ENCODE results near the gene BCKDHA. TPM values are rescaled to one million over a fixed set of nuclear protein-coding genes. Genes with fewer than 3 reads are reported as not detected.

The BCKDHA gene
- total RNA-seq = 14.6 and 22.7 TPM in 2 replicates

DNA sequence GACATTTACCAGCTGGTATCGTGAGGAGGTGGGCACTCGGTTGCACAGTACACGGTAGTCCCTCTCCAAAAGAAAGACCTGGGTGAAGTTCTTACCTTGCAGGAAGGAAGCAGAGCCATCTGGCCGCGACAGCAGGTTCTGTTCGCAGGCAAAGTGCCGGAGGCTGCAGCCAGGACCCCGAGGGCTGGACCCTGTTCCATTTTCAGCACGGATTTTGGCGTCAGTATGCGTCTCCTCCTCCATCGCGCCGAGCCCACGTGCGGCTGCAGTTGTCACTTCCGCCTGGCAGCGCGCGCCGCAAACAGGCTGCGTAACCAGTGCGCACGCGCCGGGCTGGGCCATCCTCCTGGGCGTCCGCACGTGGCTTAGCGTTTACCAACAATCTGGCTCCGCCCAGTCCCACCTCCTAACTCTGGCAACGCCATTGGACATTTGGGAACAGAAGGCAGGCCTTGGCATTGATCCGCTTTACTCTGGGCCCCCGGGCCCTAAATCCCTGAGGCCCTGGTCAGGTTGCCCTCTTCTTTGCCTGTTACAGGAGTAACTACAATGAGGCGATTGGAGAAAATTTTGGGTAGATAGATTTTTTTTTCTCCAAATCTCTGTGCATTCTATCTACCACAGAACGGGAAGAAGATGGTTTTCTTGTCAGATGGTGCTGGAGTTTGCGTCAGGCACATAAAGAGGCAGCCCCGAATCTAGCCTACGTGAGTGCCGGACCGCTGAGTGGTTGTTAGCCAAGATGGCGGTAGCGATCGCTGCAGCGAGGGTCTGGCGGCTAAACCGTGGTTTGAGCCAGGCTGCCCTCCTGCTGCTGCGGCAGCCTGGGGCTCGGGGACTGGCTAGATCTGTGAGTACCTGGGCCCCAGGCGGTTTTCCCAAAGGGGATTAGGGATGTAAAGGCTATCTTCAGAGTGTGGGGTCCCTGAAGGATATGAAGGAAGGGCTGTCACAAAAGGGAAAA lies at the start of gene BCKDHA, which contains the start of gene EXOSC5:
Gene BCKDHA (plus strand): TSS at position 733 of the 964 bp plus-strand sequence. CDS start 10 bp downstream, at position 743.
Gene EXOSC5 (minus strand): TSS at position 274 of the 964 bp plus-strand sequence. CDS start 31 bp downstream, at position 243.
- intact Hi-C loops (cut with micrococcal nuclease) = loop anchor here (1.0 to 5.0 kb wide), 11 partner anchors 33 to 562 kb away; partner anchors contain the start of genes B9D2, DMAC2, RABAC1 and RPS19
- H3K4me3 Mint-ChIP-seq = peak within 1 kb of the TSS; percentile 97
- no peaks in the 10 kb centered on the region for H3K9me3 Mint-ChIP-seq
- peak within 1 kb of the TSS; percentile 99 for H3K27ac Mint-ChIP-seq
- peaks cover 28% of the 10 kb centered on the region for H3K4me1 Mint-ChIP-seq (ENCODE audit: low read depth)
- H3K36me3 Mint-ChIP-seq (ENCODE audit: low read depth) = peaks cover 3% of the 10 kb centered on the region
- H3K27me3 Mint-ChIP-seq (ENCODE audit: insufficient read depth) = no peaks in the 10 kb centered on the region
- DNase-seq (ENCODE audit: low spot score) = peak; percentile 99

DNA sequence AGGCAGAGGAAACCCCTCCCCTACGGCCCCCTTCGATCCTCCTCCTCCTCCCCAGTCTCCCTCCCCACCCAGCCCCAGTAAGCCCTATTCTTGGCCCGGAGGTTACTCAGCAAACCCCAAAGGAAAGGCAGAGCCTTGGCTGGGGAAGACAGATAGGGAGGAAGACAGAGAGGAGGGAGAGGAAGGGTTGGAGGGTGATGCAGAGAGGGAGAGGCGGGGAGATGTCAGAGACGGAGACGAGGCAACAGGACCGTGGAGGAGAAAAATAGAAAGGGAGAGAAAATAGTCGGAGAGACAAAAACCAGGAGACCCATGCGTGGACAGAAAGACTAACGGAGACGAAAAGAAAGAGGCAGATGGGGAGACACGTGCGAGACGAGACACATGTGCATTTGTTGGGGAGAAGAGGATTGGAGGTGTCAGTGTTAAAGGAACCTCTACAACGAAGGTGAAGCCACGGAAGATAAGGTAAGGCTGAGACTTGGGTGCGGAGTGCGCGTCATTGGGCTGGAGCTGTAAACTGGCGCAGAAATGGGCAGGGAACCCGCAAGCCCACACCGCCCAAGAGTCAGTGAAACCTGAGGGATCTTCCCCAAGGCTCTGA lies 46.8 kb upstream of the BCKDHA start:
- peaks cover 48% of the 10 kb centered on the region for H3K4me1 Mint-ChIP-seq (ENCODE audit: low read depth)
- no peak for DNase-seq (ENCODE audit: low spot score)
- H3K36me3 Mint-ChIP-seq (ENCODE audit: low read depth) = peaks cover 30% of the 10 kb centered on the region
- H3K27me3 Mint-ChIP-seq (ENCODE audit: insufficient read depth) = no peaks in the 10 kb centered on the region
- peak overlapping the region; percentile 95 for H3K4me3 Mint-ChIP-seq
- H3K27ac Mint-ChIP-seq = peak overlapping the region; percentile 89
- intact Hi-C loops (cut with micrococcal nuclease) = loop anchor here (1.0 to 5.0 kb wide), 11 partner anchors 14 to 1004 kb away; partner anchors contain the start of genes B9D2, BCKDHA, C19orf47 and CCDC97
- H3K9me3 Mint-ChIP-seq = no peaks in the 10 kb centered on the region

DNA sequence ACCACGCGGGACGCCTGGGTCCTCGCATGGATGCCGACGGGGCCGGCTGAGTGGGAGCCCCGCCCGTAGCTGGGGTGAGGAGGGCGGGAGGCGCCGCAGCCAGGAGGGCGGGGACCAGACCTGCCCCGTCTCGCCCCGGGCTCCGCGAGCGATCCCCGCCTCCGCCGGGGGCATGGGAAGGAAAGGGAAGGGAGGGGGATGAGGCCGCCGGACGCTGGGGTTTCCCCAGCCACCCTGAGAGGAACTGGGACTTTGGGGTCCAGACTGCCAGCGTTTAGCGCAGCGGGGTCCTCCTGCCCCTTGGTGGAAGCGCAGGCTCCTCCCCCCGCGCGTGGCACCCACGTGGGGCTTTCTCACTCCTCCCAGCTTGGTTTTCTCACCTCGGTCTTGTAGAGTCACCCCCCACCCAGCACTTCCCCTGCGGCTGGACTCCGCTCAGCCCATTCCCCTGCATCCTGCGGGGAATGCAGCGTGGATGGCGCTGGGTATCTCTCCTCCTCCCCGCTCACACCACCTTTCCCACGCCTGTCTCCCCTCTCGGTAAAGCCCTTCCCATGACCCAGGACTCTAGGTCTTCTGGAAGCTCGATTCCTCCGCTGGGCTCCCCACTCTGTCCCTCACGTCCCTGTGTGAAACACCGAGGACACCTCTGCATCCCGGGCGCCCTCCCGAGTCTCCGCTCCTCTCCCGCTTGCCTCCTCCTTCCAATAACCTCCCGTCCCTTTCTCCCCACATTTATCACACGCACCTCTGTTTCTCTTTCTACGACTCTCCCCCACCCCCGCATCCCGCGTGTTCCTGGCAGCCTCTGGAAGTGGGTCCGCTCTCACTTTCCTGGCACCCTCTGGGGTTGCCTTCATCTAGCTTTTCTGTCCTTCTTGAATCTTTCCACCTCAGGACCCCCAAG lies 46.0 kb upstream of the BCKDHA start:
- peaks cover 55% of the 10 kb centered on the region for H3K4me1 Mint-ChIP-seq (ENCODE audit: low read depth)

DNA sequence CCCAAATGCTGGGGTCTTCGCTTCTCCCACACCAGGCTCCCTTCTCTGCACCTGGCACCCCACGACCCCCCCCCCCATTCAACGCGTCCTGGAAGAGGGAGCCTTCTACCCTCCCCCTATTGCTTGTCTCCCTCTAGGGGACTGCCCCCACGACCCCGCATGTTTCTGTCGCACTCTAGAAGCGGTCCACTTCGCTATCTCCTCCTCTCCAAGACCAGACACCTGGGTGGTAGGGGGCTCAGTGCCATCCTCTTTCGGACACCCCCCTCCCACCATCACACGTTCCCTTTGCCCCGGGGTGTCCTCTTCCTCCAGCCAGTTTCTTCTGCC lies 45.4 kb upstream of the BCKDHA start:
- Mint-ChIP-seq H3K9me3 (no peaks in the 10 kb centered on the region), H3K4me3 (peak overlapping the region; percentile 95), H3K4me1 (ENCODE audit: low read depth) (peaks cover 62% of the 10 kb centered on the region), H3K36me3 (ENCODE audit: low read depth) (peaks cover 28% of the 10 kb centered on the region), H3K27ac (peak overlapping the region; percentile 95), H3K27me3 (ENCODE audit: insufficient read depth) (no peaks in the 10 kb centered on the region)
- intact Hi-C loops (cut with micrococcal nuclease) = loop anchor here (5.0 kb wide), 6 partner anchors 150 to 1005 kb away; partner anchors contain the start of genes C19orf47 and PLD3
- DNase-seq (ENCODE audit: low spot score) = no peak

More for the DNA sequence above, 46.0 kb upstream of the BCKDHA start:
- DNase-seq (ENCODE audit: low spot score) = peak; percentile 83
- Mint-ChIP-seq H3K36me3 (ENCODE audit: low read depth) (peaks cover 26% of the 10 kb centered on the region), H3K27me3 (ENCODE audit: insufficient read depth) (no peaks in the 10 kb centered on the region), H3K9me3 (no peaks in the 10 kb centered on the region), H3K27ac (peak overlapping the region; percentile 95), H3K4me3 (peak overlapping the region; percentile 95)
- intact Hi-C loops (cut with micrococcal nuclease) = loop anchor here (1.0 to 5.0 kb wide), 11 partner anchors 13 to 1004 kb away; partner anchors contain the start of genes B9D2, BCKDHA, C19orf47 and CCDC97

DNA sequence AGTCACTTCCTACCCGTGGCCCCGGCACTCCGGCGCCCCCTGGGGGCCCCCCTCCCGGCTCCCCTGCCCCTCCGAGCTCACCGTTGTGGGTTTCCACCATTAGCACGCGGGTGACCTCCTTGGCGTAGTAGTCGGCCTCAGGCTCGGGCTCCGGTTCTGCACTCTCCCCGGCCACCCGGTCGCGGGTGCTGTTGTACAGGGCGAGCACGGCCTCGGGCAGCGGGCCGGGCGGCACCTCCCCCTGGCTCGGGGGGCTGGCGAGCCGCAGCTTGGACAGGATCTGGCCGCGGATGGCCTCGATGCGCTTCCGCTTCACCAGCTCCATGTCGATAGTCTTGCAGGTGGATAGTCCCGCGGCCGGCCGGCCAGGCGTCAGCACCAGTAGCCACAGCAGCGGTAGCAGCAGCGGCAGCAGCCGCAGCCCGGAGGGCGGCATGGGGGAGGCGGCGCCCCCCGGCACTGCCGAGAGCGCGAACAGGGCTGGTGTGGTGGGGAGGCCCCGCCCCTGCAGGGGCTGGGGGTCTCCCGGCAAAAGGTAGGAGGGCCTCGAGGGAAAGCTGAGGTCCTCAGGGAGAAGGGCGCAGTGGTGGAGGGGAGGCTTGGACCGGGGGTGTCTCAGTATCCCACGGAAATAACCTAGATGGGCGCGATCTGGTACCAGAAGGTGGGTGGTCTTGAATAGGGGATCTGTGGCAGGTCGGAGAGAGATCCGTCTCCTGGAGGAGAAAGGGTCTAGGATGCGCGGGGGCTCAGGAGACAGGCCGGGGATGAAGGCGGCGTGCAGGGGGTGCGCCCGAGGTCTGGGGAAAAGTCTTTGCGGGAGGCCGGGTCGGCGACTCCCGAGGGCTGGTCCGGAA lies 44.8 kb upstream of the BCKDHA start:
- Mint-ChIP-seq H3K4me3 (peak overlapping the region; percentile 95), H3K4me1 (ENCODE audit: low read depth) (peaks cover 67% of the 10 kb centered on the region), H3K36me3 (ENCODE audit: low read depth) (peaks cover 25% of the 10 kb centered on the region), H3K27me3 (ENCODE audit: insufficient read depth) (no peaks in the 10 kb centered on the region), H3K27ac (peak overlapping the region; percentile 95), H3K9me3 (no peaks in the 10 kb centered on the region)
- intact Hi-C loops (cut with micrococcal nuclease) = loop anchor here (5.0 kb wide), 6 partner anchors 151 to 1006 kb away; partner anchors contain the start of genes C19orf47 and PLD3
- peak; percentile 70 for DNase-seq (ENCODE audit: low spot score)

DNA sequence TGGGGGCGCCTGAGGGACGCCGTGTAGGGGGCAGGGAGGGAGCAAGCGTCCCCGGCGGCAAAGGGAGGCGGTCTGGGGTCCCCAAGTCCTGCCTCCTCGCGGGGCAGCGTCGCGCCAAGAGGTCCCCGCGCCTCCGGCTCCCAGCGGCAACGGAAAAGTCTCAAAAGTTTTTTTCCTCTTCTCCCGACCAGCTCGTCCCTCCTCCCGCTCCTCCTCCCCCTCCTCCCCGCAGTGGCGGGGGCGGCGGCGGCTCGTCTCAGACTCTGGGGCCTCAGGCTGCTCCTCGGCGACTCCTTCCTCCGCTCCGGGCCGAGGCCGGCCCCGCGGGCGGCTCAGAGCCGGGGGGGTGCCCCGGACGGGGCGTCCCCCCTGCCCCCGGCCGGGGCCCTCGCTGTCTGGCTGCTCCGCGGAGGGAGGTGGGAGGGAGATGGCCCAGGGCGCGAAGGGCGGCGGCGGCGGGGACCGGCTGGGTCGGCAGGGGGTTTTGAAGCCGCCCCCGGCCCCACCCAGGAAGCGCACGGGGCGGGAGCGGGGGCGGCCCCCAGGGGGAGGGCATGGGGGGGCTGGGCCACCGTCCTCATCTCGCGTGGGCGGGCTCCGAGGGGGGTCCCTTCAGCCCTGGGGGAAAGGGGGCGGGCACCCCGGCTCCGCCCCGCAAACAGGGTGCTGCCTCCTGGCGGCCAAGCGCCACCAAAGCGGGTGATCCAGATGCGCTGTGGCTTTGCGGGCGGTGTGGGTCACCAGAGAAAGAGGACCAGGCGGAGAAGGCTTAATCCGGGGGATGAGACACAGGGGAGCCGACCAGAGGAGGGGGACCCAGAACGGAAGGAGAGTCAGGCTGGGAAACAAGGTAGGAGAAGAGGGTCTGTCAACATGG lies 43.9 kb upstream of the BCKDHA start, which contains the start of gene TGFB1:
Gene TGFB1 (minus strand): TSS at position 457 of the 877 bp plus-strand sequence. CDS start 878 bp downstream, outside the sequence.
- Mint-ChIP-seq H3K36me3 (ENCODE audit: low read depth) (peaks cover 21% of the 10 kb centered on the region), H3K9me3 (no peaks in the 10 kb centered on the region), H3K27ac (peak within 1 kb of the TSS; percentile 90), H3K27me3 (ENCODE audit: insufficient read depth) (no peaks in the 10 kb centered on the region), H3K4me3 (peak within 1 kb of the TSS; percentile 95), H3K4me1 (ENCODE audit: low read depth) (peaks cover 68% of the 10 kb centered on the region)
- peak; percentile 90 for DNase-seq (ENCODE audit: low spot score)
- intact Hi-C loops (cut with micrococcal nuclease) = loop anchor here (1.0 to 5.0 kb wide), 8 partner anchors 10 to 1006 kb away; partner anchors contain the start of genes C19orf47 and PLD3

DNA sequence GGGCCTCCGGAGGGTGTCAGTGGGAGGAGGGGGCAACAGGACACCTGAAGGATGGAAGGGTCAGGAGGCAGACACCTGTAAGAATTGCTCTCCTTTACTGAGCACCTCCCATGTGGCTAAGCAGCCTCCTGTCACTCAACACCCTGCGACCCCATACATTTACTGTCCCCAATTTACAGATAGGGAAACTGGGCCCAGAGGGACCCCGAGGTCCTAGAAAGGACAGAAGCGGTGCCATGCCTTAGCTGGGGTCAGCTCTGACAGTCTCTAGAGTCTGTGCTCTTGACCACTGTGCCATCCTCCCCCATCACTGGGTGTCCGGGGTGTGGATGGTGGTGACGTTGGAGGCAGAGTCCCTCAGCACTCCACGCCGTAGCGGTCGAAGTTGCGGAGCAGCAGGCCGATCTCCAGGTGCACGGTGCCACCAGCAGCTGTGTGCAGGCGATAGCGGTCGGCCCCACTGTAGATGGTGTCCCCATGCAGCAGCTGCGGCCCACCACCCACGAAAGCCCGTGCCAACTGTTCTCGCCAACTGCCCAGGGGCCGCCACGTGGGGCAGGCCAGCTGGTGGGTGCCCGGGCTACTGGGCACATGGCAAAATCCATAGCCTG lies 43.2 kb upstream of the BCKDHA start:
- H3K4me1 Mint-ChIP-seq (ENCODE audit: low read depth) = peaks cover 61% of the 10 kb centered on the region
- intact Hi-C loops (cut with micrococcal nuclease) = loop anchor here (1.0 to 5.0 kb wide), 8 partner anchors 9 to 1007 kb away; partner anchors contain the start of genes C19orf47 and PLD3
- no peak for DNase-seq (ENCODE audit: low spot score)
- H3K4me3 Mint-ChIP-seq = peak overlapping the region; percentile 85
- H3K9me3 Mint-ChIP-seq = no peaks in the 10 kb centered on the region
- peak overlapping the region; percentile 84 for H3K27ac Mint-ChIP-seq
- no peaks in the 10 kb centered on the region for H3K27me3 Mint-ChIP-seq (ENCODE audit: insufficient read depth)
- H3K36me3 Mint-ChIP-seq (ENCODE audit: low read depth) = peaks cover 15% of the 10 kb centered on the region

DNA sequence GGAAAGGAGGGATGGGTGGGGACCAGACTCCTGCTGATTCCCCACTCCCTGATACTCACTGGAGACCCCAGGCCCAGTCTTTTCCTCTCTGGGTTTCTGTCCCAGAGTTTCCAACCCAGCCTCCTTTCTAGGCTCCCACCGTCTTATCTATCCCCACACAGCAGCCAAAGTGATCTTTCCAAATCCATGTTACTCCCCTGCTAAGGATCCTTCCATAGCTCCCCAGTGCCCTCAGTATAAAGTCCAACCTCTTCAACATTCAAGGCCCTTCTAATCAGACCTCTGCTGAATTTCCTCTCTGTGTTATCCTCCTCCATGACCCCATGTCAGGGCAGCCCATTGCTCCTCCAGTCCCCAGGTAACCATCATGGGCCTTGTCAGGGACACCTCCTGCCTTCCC lies 42.6 kb upstream of the BCKDHA start:
- Mint-ChIP-seq H3K4me1 (ENCODE audit: low read depth) (peaks cover 59% of the 10 kb centered on the region), H3K27ac (peak overlapping the region; percentile 82), H3K36me3 (ENCODE audit: low read depth) (peaks cover 12% of the 10 kb centered on the region), H3K4me3 (peak overlapping the region; percentile 62), H3K9me3 (no peaks in the 10 kb centered on the region), H3K27me3 (ENCODE audit: insufficient read depth) (no peaks in the 10 kb centered on the region)
- DNase-seq (ENCODE audit: low spot score) = no peak
- intact Hi-C loops (cut with micrococcal nuclease) = no loop called here

DNA sequence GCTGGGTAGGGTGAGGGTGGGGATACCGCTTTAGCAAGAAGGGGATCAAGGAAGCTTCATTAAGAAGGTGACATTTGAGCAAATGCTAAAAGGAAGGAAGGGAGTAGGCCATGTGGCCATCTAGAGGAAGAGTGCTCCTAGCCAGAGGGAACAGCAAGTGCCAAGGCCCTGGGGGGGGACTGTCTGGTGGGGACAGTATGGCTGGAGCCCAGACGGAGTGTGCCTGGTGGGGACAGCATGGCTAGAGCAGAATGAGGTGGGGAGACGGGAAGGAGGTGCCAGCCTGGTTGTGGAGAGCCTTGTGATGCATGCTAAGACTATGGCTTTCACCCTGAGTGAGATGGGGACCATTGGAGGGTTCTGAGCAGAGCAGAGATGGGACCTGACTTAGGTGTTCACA lies 41.8 kb upstream of the BCKDHA start:
- DNase-seq (ENCODE audit: low spot score) = no peak
- no peaks in the 10 kb centered on the region for H3K9me3 Mint-ChIP-seq
- peak overlapping the region; percentile 62 for H3K4me3 Mint-ChIP-seq
- no peaks in the 10 kb centered on the region for H3K27me3 Mint-ChIP-seq (ENCODE audit: insufficient read depth)
- H3K36me3 Mint-ChIP-seq (ENCODE audit: low read depth) = peaks cover 12% of the 10 kb centered on the region
- H3K27ac Mint-ChIP-seq = peak overlapping the region; percentile 82
- intact Hi-C loops (cut with micrococcal nuclease) = no loop called here
- peaks cover 57% of the 10 kb centered on the region for H3K4me1 Mint-ChIP-seq (ENCODE audit: low read depth)

DNA sequence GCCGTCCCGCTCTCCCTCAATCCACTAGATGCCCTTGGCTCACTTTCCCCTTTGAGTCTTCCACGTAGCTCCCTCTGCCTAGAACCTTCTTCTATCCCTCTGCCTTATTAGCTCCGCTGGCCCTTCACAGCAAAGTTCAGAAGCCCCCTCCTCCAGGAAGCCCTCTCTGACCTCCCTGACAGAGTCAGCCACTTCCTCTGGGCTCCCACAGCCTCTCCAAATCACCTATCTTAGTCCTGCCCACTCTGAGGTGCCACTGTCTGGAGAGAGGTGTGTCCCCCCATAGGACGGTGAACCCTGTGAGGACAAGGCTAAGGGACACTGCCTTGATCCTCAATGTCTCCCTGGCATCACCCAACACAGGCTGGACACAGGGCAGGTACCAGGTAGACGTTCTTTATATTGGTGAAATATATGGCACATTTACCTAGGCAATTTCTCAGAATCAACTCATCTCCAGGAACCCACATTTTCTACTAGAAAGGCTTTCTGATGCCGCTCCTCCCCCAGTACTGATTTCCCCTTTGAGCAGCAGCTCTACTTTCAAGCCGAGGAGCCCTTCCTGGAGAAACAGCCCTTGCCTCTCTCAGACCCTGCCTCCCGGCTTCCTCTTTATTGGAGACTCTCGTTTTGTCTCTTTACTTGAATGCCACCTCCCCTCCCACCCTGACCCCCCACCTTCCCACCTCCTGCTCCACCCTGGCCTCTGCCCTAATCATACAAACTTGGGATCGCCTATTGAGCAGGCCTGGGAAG lies 40.5 kb upstream of the BCKDHA start:
- Mint-ChIP-seq H3K4me1 (ENCODE audit: low read depth) (peaks cover 52% of the 10 kb centered on the region), H3K9me3 (no peaks in the 10 kb centered on the region), H3K27me3 (ENCODE audit: insufficient read depth) (no peaks in the 10 kb centered on the region), H3K4me3 (peak overlapping the region; percentile 41), H3K27ac (peak overlapping the region; percentile 82), H3K36me3 (ENCODE audit: low read depth) (peaks cover 9% of the 10 kb centered on the region)
- no peak for DNase-seq (ENCODE audit: low spot score)
- intact Hi-C loops (cut with micrococcal nuclease) = no loop called here

All from activated T-helper 1 cell treated with anti-CD3 and anti-CD28 coated beads, Interleukin-12 subunit alpha, Interleukin-12 subunit beta, Interleukin-2, Interleukin-4 antibody, amounts not matched to agents 30 ng/mL and 10 ng/mL and 1 ng/mL, durations not matched to agents 14 hours and 24 hours and 36 hours (primary cell).